Activated CD4-positive, alpha-beta memory T cell treated with anti-CD3 and anti-CD28 coated beads, Interleukin-2, amount 10 ng/mL, durations not matched to agents 7 days and 5 days (primary cell): ENCODE data around the gene RNF223. TPM values are rescaled to one million over a fixed set of nuclear protein-coding genes. Genes with fewer than 3 reads are reported as not detected.
"Not testable (repeated sequence)": the region's sequence is repeated elsewhere in the genome, so short reads cannot be mapped to it uniquely, and the experiment has no call there.

ENCODE experiments used
- CTCF ChIA-PET: fragments of 350-600 bp; sonication (Branson Sonifier 250); formaldehyde crosslinking; loops from one replicate; lab custom pipeline; 2021; ENCODE audit warnings: antibody characterized with exemption, inconsistent platforms; lab: Charles Lee
- POLR2A ChIA-PET: fragments of 350-600 bp; sonication (Branson Sonifier 250); formaldehyde crosslinking; loops from one replicate; lab custom pipeline; 2021; ENCODE audit warnings: antibody characterized with exemption; lab: Charles Lee
- DNase-seq: peaks from one replicate; pipeline ENCODE4 v3.0.0-alpha.2; 2020
- H3K27ac Mint-ChIP-seq: one replicate; pipeline ENCODE4 v1.8.0; 2021; ENCODE audit warnings: mild to moderate bottlenecking, mixed read lengths
- H3K27me3 Mint-ChIP-seq: one replicate; pipeline ENCODE4 v1.8.0; 2021; ENCODE audit warnings: mixed read lengths
- H3K36me3 Mint-ChIP-seq: one replicate; pipeline ENCODE4 v1.8.0; 2021; ENCODE audit warnings: low read depth, mixed read lengths
- H3K4me1 Mint-ChIP-seq: one replicate; pipeline ENCODE4 v1.8.0; 2021; ENCODE audit warnings: mixed read lengths
- H3K4me3 Mint-ChIP-seq: one replicate; pipeline ENCODE4 v1.8.0; 2021; ENCODE audit warnings: mild to moderate bottlenecking, mixed read lengths
- H3K9me3 Mint-ChIP-seq: one replicate; pipeline ENCODE4 v1.8.0; 2021; ENCODE audit warnings: mixed read lengths
- total RNA-seq, 2 experiments: library from RNA; stranded (reverse); gene quantifications; one replicate each; pipeline ENCODE4 v1.2.3, GENCODE V29; 2021

The RNF223 gene
- total RNA-seq, 2 experiments from 2014 or later, result not detected

- POLR2A ChIA-PET, result interaction anchor here (1.2 kb wide), 1 partner anchor 60 kb away, joined by 3 read pairs; no protein-coding TSS in a partner anchor
- peaks cover 20% of the 10 kb centered on the region for H3K4me1 Mint-ChIP-seq
- no peak for DNase-seq
- CTCF ChIA-PET, result no interaction called here
- H3K27ac Mint-ChIP-seq, result no peak overlapping the region
- no peaks in the 10 kb centered on the region for H3K36me3 Mint-ChIP-seq
- peaks cover 2% of the 10 kb centered on the region for H3K27me3 Mint-ChIP-seq
- no peak overlapping the region for H3K4me3 Mint-ChIP-seq
- no peaks in the 10 kb centered on the region for H3K9me3 Mint-ChIP-seq
Measured at GRCh38 chr1:1069711-1070676, 4.1 kb downstream of the RNF223 start.

- CTCF ChIA-PET, result no interaction called here
Measured at GRCh38 chr1:1069056-1069710, 4.9 kb downstream of the RNF223 start.

GRCh38 chr1:1068517-1069055 is 5.5 kb downstream of the RNF223 start:
- peak; percentile 66 for DNase-seq
- Mint-ChIP-seq H3K4me3 (peak overlapping the region; percentile 81), H3K36me3 (no peaks in the 10 kb centered on the region), H3K27ac (no peak overlapping the region), H3K4me1 (peaks cover 28% of the 10 kb centered on the region), H3K9me3 (no peaks in the 10 kb centered on the region), H3K27me3 (peaks cover 2% of the 10 kb centered on the region)
- ChIA-PET CTCF (no interaction called here), POLR2A (interaction anchor here (1.2 kb wide), 1 partner anchor 55 kb away, joined by 3 read pairs; the partner anchor contains the start of gene ISG15)

More at GRCh38 chr1:1069056-1069710, 4.9 kb downstream of the RNF223 start:
- Mint-ChIP-seq H3K9me3 (no peaks in the 10 kb centered on the region), H3K27me3 (peaks cover 2% of the 10 kb centered on the region), H3K4me1 (peaks cover 23% of the 10 kb centered on the region), H3K27ac (peak overlapping the region; percentile 69), H3K4me3 (peak overlapping the region; percentile 81), H3K36me3 (no peaks in the 10 kb centered on the region)
- POLR2A ChIA-PET, result interaction anchor here (1.2 kb wide), 1 partner anchor 61 kb away, joined by 3 read pairs; no protein-coding TSS in a partner anchor
- DNase-seq, result peak; percentile 91

- Mint-ChIP-seq H3K4me1 (peaks cover 34% of the 10 kb centered on the region), H3K9me3 (no peaks in the 10 kb centered on the region), H3K27me3 (peaks cover 2% of the 10 kb centered on the region), H3K4me3 (peak overlapping the region; percentile 81), H3K27ac (no peak overlapping the region), H3K36me3 (no peaks in the 10 kb centered on the region)
- ChIA-PET POLR2A (interaction anchor here (1.2 kb wide), 1 partner anchor 54 kb away, joined by 3 read pairs; the partner anchor contains the start of gene ISG15), CTCF (no interaction called here)
- no peak for DNase-seq
Measured at GRCh38 chr1:1067860-1068516, 6.1 kb downstream of the RNF223 start.

DNA sequence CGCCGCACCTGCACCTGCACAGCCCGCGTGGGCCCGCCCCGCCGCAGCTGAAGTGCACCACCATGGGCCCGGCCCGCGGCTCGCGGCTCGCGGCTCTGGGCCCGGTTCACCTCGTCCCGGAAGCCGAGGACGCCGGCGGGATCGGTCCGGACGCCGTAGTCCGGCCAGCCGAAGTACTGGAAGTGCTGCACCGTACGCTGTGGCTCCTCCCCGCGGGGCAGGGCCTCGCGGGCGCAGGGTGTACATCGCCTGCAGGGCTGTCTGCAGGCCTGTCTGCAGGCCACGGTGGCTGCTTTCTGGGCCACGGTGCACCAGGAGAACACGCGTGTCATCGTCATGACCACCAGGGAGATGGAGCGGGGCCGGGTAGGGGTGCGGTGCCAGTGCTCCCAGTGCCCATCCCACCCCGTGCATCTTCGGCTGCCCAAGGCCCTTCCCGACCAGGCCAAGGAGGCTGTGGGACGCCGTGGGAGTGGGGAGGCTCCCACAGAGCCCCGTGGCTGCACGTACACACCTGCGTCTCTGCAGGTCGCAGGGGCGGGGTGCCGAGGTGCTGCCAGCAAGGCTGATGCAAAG is 6.7 kb downstream of the RNF223 start:
- Mint-ChIP-seq H3K9me3 (no peaks in the 10 kb centered on the region), H3K36me3 (no peaks in the 10 kb centered on the region), H3K27ac (no peak overlapping the region), H3K4me3 (peak overlapping the region; percentile 30), H3K27me3 (peaks cover 2% of the 10 kb centered on the region), H3K4me1 (peaks cover 40% of the 10 kb centered on the region)
- ChIA-PET POLR2A (interaction anchor here (1.2 kb wide), 1 partner anchor 54 kb away, joined by 3 read pairs; the partner anchor contains the start of gene ISG15), CTCF (no interaction called here)
- no peak for DNase-seq

- Mint-ChIP-seq H3K27me3 (peaks cover 2% of the 10 kb centered on the region), H3K4me3 (no peak overlapping the region), H3K27ac (peak overlapping the region; percentile 40), H3K36me3 (no peaks in the 10 kb centered on the region), H3K9me3 (no peaks in the 10 kb centered on the region), H3K4me1 (peaks cover 45% of the 10 kb centered on the region)
- CTCF ChIA-PET, result interaction anchor here (1.1 to 1.3 kb wide), 2 partner anchors 50 to 82 kb away, joined by 3 to 7 read pairs; no protein-coding TSS in a partner anchor
- DNase-seq, result no peak
- POLR2A ChIA-PET, result no interaction called here
Measured at GRCh38 chr1:1066403-1067283, 7.5 kb downstream of the RNF223 start.

DNA sequence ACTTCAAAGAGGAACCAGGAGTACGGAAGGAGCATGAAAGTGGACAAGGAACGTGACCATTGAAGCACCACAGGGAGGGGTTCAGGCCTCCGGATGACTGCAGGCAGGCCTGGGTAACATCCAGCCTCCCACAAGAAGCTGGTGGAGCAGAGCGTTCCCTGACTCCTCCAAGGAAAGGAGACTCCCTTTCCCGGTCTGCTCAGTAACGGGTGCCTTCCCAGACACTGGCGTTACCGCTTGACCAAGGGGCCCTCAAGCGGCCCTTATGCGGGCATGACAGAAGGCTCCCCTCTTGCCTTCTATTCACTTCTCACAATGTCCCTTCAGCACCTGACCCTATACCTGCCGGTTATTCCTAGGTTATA is 8.2 kb downstream of the RNF223 start:
- H3K4me3 Mint-ChIP-seq, H3K9me3 Mint-ChIP-seq, POLR2A ChIA-PET, H3K27me3 Mint-ChIP-seq, DNase-seq, H3K36me3 Mint-ChIP-seq: not testable (repeated sequence)
- Mint-ChIP-seq H3K4me1 (peaks cover 49% of the 10 kb centered on the region), H3K27ac (peak overlapping the region; percentile 48)
- CTCF ChIA-PET, result interaction anchor here (1.1 to 1.3 kb wide), 2 partner anchors 49 to 81 kb away, joined by 3 to 7 read pairs; no protein-coding TSS in a partner anchor

GRCh38 chr1:1065265-1065939 is 8.7 kb downstream of the RNF223 start:
- Mint-ChIP-seq H3K27me3 (peaks cover 2% of the 10 kb centered on the region), H3K4me3 (peak overlapping the region; percentile 13), H3K36me3 (no peaks in the 10 kb centered on the region), H3K4me1 (peaks cover 52% of the 10 kb centered on the region), H3K9me3 (no peaks in the 10 kb centered on the region), H3K27ac (peak overlapping the region; percentile 48)
- ChIA-PET CTCF (interaction anchor here (1.1 to 2.9 kb wide), 3 partner anchors 48 to 82 kb away, joined by 3 to 18 read pairs (median 7); no protein-coding TSS in a partner anchor), POLR2A (no interaction called here)
- no peak for DNase-seq

GRCh38 chr1:1063945-1064831 is 9.9 kb downstream of the RNF223 start:
- Mint-ChIP-seq H3K4me3 (peak overlapping the region; percentile 66), H3K4me1 (peaks cover 53% of the 10 kb centered on the region), H3K9me3 (no peaks in the 10 kb centered on the region), H3K27me3 (no peaks in the 10 kb centered on the region), H3K27ac (peak overlapping the region; percentile 64), H3K36me3 (no peaks in the 10 kb centered on the region)
- DNase-seq, result peak; percentile 87
- POLR2A ChIA-PET, result interaction anchor here (1.0 to 1.5 kb wide), 6 partner anchors 9 to 167 kb away, joined by 3 to 7 read pairs (median 3); no protein-coding TSS in a partner anchor
- CTCF ChIA-PET, result interaction anchor here (1.0 to 3.9 kb wide), 12 partner anchors 25 to 241 kb away, joined by 3 to 19 read pairs (median 5); partner anchors contain the start of genes ISG15 and PLEKHN1
